Measurements from ENCODE around the gene SLC12A8. TPM values are rescaled to one million over a fixed set of nuclear protein-coding genes. Genes with fewer than 3 reads are reported as not detected.

The SLC12A8 gene
- total RNA-seq, 4 donors from 2014 or later, result 1.0 TPM; not detected in 3

DNA sequence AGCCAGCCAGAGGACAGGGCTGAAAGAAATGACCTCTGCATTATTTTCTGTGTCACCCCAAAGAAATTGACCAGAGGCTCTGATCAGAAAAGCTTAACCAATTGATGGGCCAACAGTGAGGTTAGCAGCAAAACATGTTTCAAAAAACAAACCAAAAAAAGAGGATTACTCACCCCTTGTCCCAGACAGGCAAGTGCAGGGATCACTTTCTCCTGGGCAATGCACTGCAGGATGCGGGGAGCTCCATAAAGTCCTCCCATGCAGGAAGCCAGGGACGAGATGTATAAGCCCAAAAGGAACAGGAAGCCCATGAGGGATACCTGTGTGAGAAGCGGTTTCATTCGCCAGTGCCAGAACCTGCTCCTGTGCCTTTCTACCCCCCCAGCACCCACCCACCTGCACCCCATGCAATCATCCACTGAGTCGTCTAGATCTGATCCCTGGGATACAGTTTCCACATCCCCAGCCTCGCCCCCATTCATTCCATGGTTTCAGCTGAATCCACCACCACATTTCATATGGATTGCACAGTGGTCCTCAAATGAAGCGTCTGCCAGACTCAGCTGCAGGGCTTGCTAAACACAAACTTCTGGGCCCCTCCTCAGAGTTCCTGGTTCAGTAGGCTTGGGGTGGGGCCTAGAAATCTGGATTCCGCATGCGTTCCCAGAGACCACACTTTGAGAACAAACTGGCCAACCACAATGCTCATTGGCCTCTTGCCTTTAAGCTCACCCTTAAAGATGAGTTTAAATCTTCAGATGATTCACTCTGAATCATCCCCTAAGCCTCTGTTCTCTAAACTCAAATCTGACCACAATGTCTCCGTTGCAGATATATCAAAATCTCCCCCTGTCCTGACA, 102.3 kb downstream of the SLC12A8 start:
- TF ChIP-seq, protein P1, sequence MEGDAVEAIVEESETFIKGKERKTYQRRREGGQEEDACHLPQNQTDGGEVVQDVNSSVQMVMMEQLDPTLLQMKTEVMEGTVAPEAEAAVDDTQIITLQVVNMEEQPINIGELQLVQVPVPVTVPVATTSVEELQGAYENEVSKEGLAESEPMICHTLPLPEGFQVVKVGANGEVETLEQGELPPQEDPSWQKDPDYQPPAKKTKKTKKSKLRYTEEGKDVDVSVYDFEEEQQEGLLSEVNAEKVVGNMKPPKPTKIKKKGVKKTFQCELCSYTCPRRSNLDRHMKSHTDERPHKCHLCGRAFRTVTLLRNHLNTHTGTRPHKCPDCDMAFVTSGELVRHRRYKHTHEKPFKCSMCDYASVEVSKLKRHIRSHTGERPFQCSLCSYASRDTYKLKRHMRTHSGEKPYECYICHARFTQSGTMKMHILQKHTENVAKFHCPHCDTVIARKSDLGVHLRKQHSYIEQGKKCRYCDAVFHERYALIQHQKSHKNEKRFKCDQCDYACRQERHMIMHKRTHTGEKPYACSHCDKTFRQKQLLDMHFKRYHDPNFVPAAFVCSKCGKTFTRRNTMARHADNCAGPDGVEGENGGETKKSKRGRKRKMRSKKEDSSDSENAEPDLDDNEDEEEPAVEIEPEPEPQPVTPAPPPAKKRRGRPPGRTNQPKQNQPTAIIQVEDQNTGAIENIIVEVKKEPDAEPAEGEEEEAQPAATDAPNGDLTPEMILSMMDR (IDR thresholded peaks at IDR 0.05 in 4 of 5, conservative IDR thresholded peaks at IDR 0.05 in 1 of 5), result no peak
- TF ChIP-seq POLR2A (IDR thresholded peaks at IDR 0.05), result no peak
- intact Hi-C loops (cut with DNase I; ENCODE audit: low total_unique reads), result no loop called here
- no peaks in the 10 kb centered on the region for H3K27me3 ChIP-seq
- no peaks in the 10 kb centered on the region for H3K4me1 ChIP-seq
- in situ Hi-C loops (cut with MboI; ENCODE audit: low sequenced_read_pairs in 4 of 4), result no loop called here
- ATAC-seq, result no peak
- no peak overlapping the region for H3K4me3 ChIP-seq
- H3K9me3 ChIP-seq, result no peaks in the 10 kb centered on the region
- no peak for DNase-seq
- no peaks in the 10 kb centered on the region for H3K36me3 ChIP-seq
- H3K27ac ChIP-seq, result no peak overlapping the region

DNA sequence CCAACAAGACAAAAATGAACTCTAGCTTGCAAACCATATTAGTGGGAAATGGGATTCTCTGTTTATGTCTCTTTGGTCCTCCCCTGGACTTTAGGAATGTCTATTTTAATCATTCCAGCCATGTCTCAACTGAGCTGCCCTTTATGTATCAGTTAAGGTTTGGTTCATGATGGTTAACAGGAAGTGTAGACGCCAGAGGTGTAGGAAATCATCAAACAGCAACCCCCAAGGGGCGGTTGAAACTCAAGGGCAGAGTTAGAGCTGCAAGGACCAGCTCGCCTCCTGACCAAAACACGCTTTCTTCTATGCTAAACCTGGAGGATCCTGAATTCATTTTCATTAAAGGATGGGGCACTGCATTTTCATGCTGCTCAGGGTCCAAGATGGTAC, 103.0 kb downstream of the SLC12A8 start:
- no peak for DNase-seq
- H3K27me3 ChIP-seq, result no peaks in the 10 kb centered on the region
- H3K9me3 ChIP-seq, result no peaks in the 10 kb centered on the region
- no peaks in the 10 kb centered on the region for H3K36me3 ChIP-seq
- intact Hi-C loops (cut with DNase I; ENCODE audit: low total_unique reads) (no loop called here), in situ Hi-C loops (cut with MboI; ENCODE audit: low sequenced_read_pairs in 4 of 4) (no loop called here)
- H3K27ac ChIP-seq, result no peak overlapping the region
- ATAC-seq, result no peak
- no peak overlapping the region for H3K4me3 ChIP-seq
- no peaks in the 10 kb centered on the region for H3K4me1 ChIP-seq
- TF ChIP-seq, protein P1 (IDR thresholded peaks at IDR 0.05 in 4 of 5, conservative IDR thresholded peaks at IDR 0.05 in 1 of 5), result no peak
- TF ChIP-seq POLR2A (IDR thresholded peaks at IDR 0.05), result no peak

DNA sequence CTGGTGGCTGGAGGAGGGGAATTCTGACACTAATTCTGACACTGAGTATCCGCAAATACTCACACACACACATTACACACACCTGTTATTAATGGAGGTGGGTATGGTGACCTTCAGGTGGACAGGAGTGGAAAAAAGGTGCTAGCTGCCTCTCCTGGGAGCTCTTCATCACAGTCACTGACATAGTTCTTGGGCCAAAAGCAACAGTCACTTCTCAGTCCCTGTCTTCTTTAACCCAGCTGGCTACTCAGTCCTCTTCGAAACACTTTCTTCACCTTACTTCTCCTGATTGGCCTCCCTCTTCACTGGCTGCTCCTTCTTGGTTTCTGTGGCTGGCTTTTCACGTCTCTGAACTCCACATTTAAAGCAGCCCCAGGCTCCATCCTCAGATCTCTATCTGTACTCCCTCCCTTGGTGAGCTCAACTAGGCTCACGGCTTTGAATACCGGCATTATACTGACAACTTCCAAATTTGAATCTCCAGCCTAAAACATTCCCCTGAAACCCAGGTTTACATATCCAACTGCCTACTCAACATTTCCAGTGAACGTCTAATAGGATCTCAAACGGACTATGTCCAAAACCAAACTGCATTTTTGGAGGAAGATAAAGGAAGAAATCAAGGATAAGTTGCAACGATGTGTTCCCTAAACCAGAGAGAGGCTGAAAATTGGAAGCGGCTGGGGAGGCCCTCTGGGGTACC, 103.6 kb downstream of the SLC12A8 start:
- no peak for TF ChIP-seq POLR2A (IDR thresholded peaks at IDR 0.05)
- TF ChIP-seq, protein P1 (IDR thresholded peaks at IDR 0.05 in 4 of 5, conservative IDR thresholded peaks at IDR 0.05 in 1 of 5), result no peak
- in situ Hi-C loops (cut with MboI; ENCODE audit: low sequenced_read_pairs in 4 of 4), result no loop called here
- H3K27me3 ChIP-seq, result no peaks in the 10 kb centered on the region
- no peaks in the 10 kb centered on the region for H3K36me3 ChIP-seq
- no peaks in the 10 kb centered on the region for H3K9me3 ChIP-seq
- no peaks in the 10 kb centered on the region for H3K4me1 ChIP-seq
- H3K27ac ChIP-seq, result no peak overlapping the region
- ATAC-seq (no peak), DNase-seq (no peak)
- H3K4me3 ChIP-seq, result no peak overlapping the region
- intact Hi-C loops (cut with DNase I; ENCODE audit: low total_unique reads), result no loop called here

DNA sequence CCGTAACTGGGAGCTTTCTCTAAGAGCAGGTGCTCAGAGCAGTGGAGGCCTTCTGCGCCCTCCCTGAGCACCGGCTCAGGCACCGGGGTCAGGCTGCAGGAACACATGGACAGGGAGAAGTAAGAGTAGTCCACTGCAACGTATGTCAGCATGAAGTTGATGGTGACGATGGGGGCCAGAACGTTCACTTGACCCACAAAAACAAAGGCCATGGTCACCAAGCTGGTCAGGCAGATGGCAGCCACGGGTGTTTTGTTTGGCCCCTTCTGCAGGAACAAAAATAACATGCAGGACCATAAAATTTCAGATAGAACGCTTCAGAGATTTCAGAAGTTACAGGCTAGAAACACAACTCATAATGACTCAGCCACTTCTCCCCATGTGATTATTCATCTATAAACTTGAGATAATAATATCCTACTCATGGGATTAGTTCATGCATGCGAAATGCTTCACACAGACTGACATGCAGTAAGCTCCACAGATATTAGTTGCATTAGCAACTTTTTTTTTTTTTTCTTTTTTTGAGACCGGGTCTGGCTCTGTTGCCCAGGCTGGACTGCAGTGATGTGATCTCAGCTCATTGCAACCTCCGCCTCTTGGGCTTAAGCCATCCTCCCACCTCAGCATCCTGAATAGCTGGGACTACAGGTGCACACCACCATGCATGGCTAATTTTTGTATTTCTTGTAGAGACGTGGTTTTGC, 104.5 kb downstream of the SLC12A8 start:
- Histone ChIP-seq H3K4me3 (no peak overlapping the region), H3K27ac (no peak overlapping the region), H3K9me3 (no peaks in the 10 kb centered on the region), H3K4me1 (no peaks in the 10 kb centered on the region), H3K36me3 (no peaks in the 10 kb centered on the region), H3K27me3 (no peaks in the 10 kb centered on the region)
- intact Hi-C loops (cut with DNase I; ENCODE audit: low total_unique reads), result no loop called here
- ATAC-seq (no peak), DNase-seq (no peak)
- in situ Hi-C loops (cut with MboI; ENCODE audit: low sequenced_read_pairs in 4 of 4), result no loop called here
- TF ChIP-seq POLR2A (IDR thresholded peaks at IDR 0.05), result no peak
- TF ChIP-seq, protein P1 (IDR thresholded peaks at IDR 0.05 in 4 of 5, conservative IDR thresholded peaks at IDR 0.05 in 1 of 5), result no peak
